MM.1S (cell line): ENCODE data around the gene TNKS1BP1.

Source experiments
- DNase-seq: peaks from one replicate; pipeline ENCODE4 v3.0.0-alpha.2; 2015
- H2AFZ ChIP-seq: fragments of 300-600 bp; sonication (generic); 2 replicates; pipeline ENCODE4 v1.6.0; 2016; ENCODE audit warnings: antibody characterized with exemption, low read length
- H3F3A ChIP-seq: fragments of 300-600 bp; sonication (generic); 2 replicates; pipeline ENCODE4 v1.6.1; 2016; ENCODE audit warnings: mild to moderate bottlenecking, antibody characterized with exemption, low read length, moderate library complexity, mixed read lengths; ENCODE audit not compliant: insufficient read depth
- H3K27ac ChIP-seq: fragments of 300-600 bp; sonication (generic); 2 replicates; pipeline ENCODE4 v1.5.1; 2016; ENCODE audit warnings: mild to moderate bottlenecking, low read length
- H3K27me3 ChIP-seq: fragments of 300-600 bp; sonication (generic); replicated peaks from 2 replicates; pipeline ENCODE4 v1.6.0; 2016; ENCODE audit warnings: low read length; ENCODE audit not compliant: insufficient read depth
- H3K36me3 ChIP-seq: fragments of 300-600 bp; sonication (generic); replicated peaks from 2 replicates; pipeline ENCODE4 v1.6.1; 2016; ENCODE audit warnings: mild to moderate bottlenecking, low read length, mixed read lengths; ENCODE audit not compliant: insufficient read depth
- H3K4me1 ChIP-seq: fragments of 300-600 bp; sonication (generic); 2 replicates; pipeline ENCODE4 v1.6.1; 2016; ENCODE audit warnings: low read length, mixed read lengths
- H3K4me2 ChIP-seq: fragments of 300-600 bp; sonication (generic); 2 replicates; pipeline ENCODE4 v1.6.0; 2016; ENCODE audit warnings: low read depth, low read length
- H3K4me3 ChIP-seq: fragments of 300-600 bp; sonication (generic); 2 replicates; pipeline ENCODE4 v1.5.1; 2016; ENCODE audit warnings: low read length, mixed read lengths
- H3K79me2 ChIP-seq: fragments of 300-600 bp; sonication (generic); 2 replicates; pipeline ENCODE4 v1.6.1; 2016; ENCODE audit warnings: mixed run types, low read length, mixed read lengths
- H3K9ac ChIP-seq: fragments of 300-600 bp; sonication (generic); 2 replicates; pipeline ENCODE4 v1.6.1; 2016; ENCODE audit warnings: low read length, mixed read lengths
- H3K9me2 ChIP-seq: fragments of 300-600 bp; sonication (generic); replicated peaks from 2 replicates; pipeline ENCODE4 v1.6.1; 2016; ENCODE audit warnings: mild to moderate bottlenecking, low read length, mixed read lengths; ENCODE audit not compliant: insufficient read depth
- H3K9me3 ChIP-seq: fragments of 300-600 bp; sonication (generic); replicated peaks from 2 replicates; pipeline ENCODE4 v1.6.1; 2016; ENCODE audit warnings: mild to moderate bottlenecking, low read length, mixed read lengths; ENCODE audit not compliant: insufficient read depth
- H4K20me1 ChIP-seq: fragments of 300-600 bp; sonication (generic); 2 replicates; pipeline ENCODE4 v1.6.1; 2016; ENCODE audit warnings: mild to moderate bottlenecking, low read length, moderate library complexity, mixed read lengths; ENCODE audit not compliant: insufficient read depth
- CTCF ChIP-seq: fragments of 300-600 bp; sonication (generic); IDR thresholded peaks from 2 replicates; pipeline ENCODE4 v1.5.1; 2016; ENCODE audit warnings: antibody characterized with exemption, low read length, mixed read lengths
- EZH2 ChIP-seq: fragments of 300-600 bp; sonication (generic); optimal IDR thresholded peaks from 2 replicates; pipeline ENCODE3; 2017; ENCODE audit warnings: low read depth, mild to moderate bottlenecking, antibody characterized with exemption, low read length, mixed read lengths
- EZH2phosphoT487 ChIP-seq: fragments of 300-600 bp; sonication (generic); IDR thresholded peaks from 2 replicates; pipeline ENCODE4 v1.6.1; 2018; ENCODE audit warnings: antibody characterized with exemption, low read length

Gene TNKS1BP1

GRCh38 chr11:57314221-57314973, 10.4 kb downstream of the TNKS1BP1 start:
- Histone ChIP-seq H3K27me3 (no peaks in the 10 kb centered on the region), H4K20me1 (no peaks in the 10 kb centered on the region), H3K36me3 (no peaks in the 10 kb centered on the region), H3K9me2 (no peaks in the 10 kb centered on the region), H3K9ac (no peak overlapping the region), H3K4me1 (no peaks in the 10 kb centered on the region), H2AFZ (no peak overlapping the region), H3K4me3 (no peak overlapping the region), H3K9me3 (no peaks in the 10 kb centered on the region), H3K27ac (no peak overlapping the region), H3F3A (no peaks in the 10 kb centered on the region), H3K4me2 (no peak overlapping the region), H3K79me2 (no peaks in the 10 kb centered on the region)
- TF ChIP-seq CTCF (no peak), EZH2phosphoT487 (no peak), EZH2 (no peak)
- no peak for DNase-seq

GRCh38 chr11:57313788-57314135, 11.0 kb downstream of the TNKS1BP1 start:
- Histone ChIP-seq H3K79me2 (no peaks in the 10 kb centered on the region), H3K4me3 (no peak overlapping the region), H3K4me2 (no peak overlapping the region), H3K36me3 (no peaks in the 10 kb centered on the region), H3K9ac (no peak overlapping the region), H3K27ac (no peak overlapping the region), H4K20me1 (no peaks in the 10 kb centered on the region), H2AFZ (no peak overlapping the region), H3K4me1 (no peaks in the 10 kb centered on the region), H3K9me3 (no peaks in the 10 kb centered on the region), H3F3A (no peaks in the 10 kb centered on the region), H3K9me2 (no peaks in the 10 kb centered on the region), H3K27me3 (no peaks in the 10 kb centered on the region)
- no peak for TF ChIP-seq EZH2phosphoT487
- no peak for TF ChIP-seq CTCF
- TF ChIP-seq EZH2 = no peak
- no peak for DNase-seq

- Histone ChIP-seq H3K9me2 (no peaks in the 10 kb centered on the region), H3K27ac (no peak overlapping the region), H3K36me3 (no peaks in the 10 kb centered on the region), H3K27me3 (no peaks in the 10 kb centered on the region), H3K79me2 (no peaks in the 10 kb centered on the region), H3K4me2 (no peak overlapping the region), H3K9me3 (no peaks in the 10 kb centered on the region), H2AFZ (no peak overlapping the region), H3F3A (no peaks in the 10 kb centered on the region), H3K4me1 (no peaks in the 10 kb centered on the region), H4K20me1 (no peaks in the 10 kb centered on the region), H3K9ac (no peak overlapping the region), H3K4me3 (no peak overlapping the region)
- no peak for DNase-seq
- TF ChIP-seq CTCF = no peak
- TF ChIP-seq EZH2phosphoT487 = no peak
- TF ChIP-seq EZH2 = no peak
Observed at GRCh38 chr11:57313071-57313787, 11.5 kb downstream of the TNKS1BP1 start.
